PC-3 (cell line): Measurements from ENCODE around the gene PREX1.

Experiments
- CTCF ChIP-seq: fragments of 300-600 bp; sonication (generic); conservative IDR thresholded peaks from 2 replicates; pipeline ENCODE4 v1.5.1; 2017; ENCODE audit warnings: antibody characterized with exemption, low read depth, mild to moderate bottlenecking, low read length
- EZH2 ChIP-seq: fragments of 300-600 bp; sonication (generic); IDR thresholded peaks from one replicate; pipeline ENCODE4 v1.6.1; 2017; ENCODE audit warnings: antibody characterized with exemption, mild to moderate bottlenecking, low read length; ENCODE audit not compliant: unreplicated experiment
- EZH2phosphoT487 ChIP-seq: fragments of 300-600 bp; sonication (generic); IDR thresholded peaks from 2 replicates; pipeline ENCODE4 v1.6.1; 2018; ENCODE audit warnings: mild to moderate bottlenecking, antibody characterized with exemption, low read length, borderline replicate concordance

GRCh38 chr20:48852609-48853008 lies 24.8 kb upstream of the PREX1 start:
- no peak for TF ChIP-seq CTCF
- no peak for TF ChIP-seq EZH2
- TF ChIP-seq EZH2phosphoT487, result no peak
